Ovary (tissue), 9 donors: Measurements from ENCODE around the gene MKLN1. TPM values are rescaled to one million over a fixed set of nuclear protein-coding genes. Genes with fewer than 3 reads are reported as not detected.

Experiments
- DNase-seq, 5 donors: peaks; one replicate each; pipeline ENCODE4 v3.0.0-alpha.2; 2019 to 2020
- H3K27ac ChIP-seq, 2 donors: fragments of 200-600 bp; one replicate each; pipeline versions ENCODE4 v1.5.1 to v1.8.0; 2019 to 2022
- H3K27me3 ChIP-seq: fragments of 200-600 bp; one replicate; pipeline ENCODE4 v1.8.0; 2022
- H3K36me3 ChIP-seq: fragments of 200-600 bp; sonication (generic); one replicate; pipeline ENCODE4 v1.5.1; 2019
- H3K4me1 ChIP-seq: one replicate; pipeline ENCODE4 v1.8.1; 2013; ENCODE audit warnings: mild to moderate bottlenecking, moderate library complexity; ENCODE audit not compliant: insufficient read depth
- H3K4me3 ChIP-seq: fragments of 200-600 bp; sonication (generic); one replicate; pipeline ENCODE4 v1.5.1; 2017
- H3K9me3 ChIP-seq, 2 donors: fragments of 200-600 bp in 1 of 2; sonication (generic) in 1 of 2; one replicate each; pipeline versions ENCODE4 v1.5.1 to v1.8.1; 2013 to 2019; ENCODE audit warnings: mild to moderate bottlenecking in 1 of 2, moderate library complexity in 1 of 2
- CTCF ChIP-seq, 3 donors: fragments of 450-650 bp in 2 of 3; fragments of 200-600 bp in 1 of 3; IDR thresholded peaks; one replicate each; pipeline versions ENCODE4 v1.5.1 to v1.8.0; 2016 to 2022; ENCODE audit warnings: antibody characterized with exemption in 3 of 3, mild to moderate bottlenecking in 1 of 3
- EP300 ChIP-seq: sonication (generic); formaldehyde crosslinking; IDR thresholded peaks from one replicate; pipeline ENCODE4 v1.6.1; 2017; ENCODE audit warnings: antibody characterized with exemption
- POLR2A ChIP-seq: fragments of 450-650 bp; IDR thresholded peaks from one replicate; pipeline ENCODE4 v1.6.1; 2017; ENCODE audit warnings: antibody characterized with exemption, mild to moderate bottlenecking, moderate library complexity
- WGBS, 3 donors: extraction: QIAGEN DNeasy Blood & Tissue Kit in 1 of 3; methylation state at CpG; one replicate each; pipeline versions ENCODE4 v1.1.5 to v1.1.7; 2013 to 2017; 5-methylcytosine and 5-hydroxymethylcytosine counted together
- intact Hi-C, 4 donors: fragments of 100-400 bp; cut with DNase I; formaldehyde crosslinking; loops; one replicate each; pipeline versions ENCODE4 v1.11.0 to v1.15.1; 2022 to 2023
- polyA plus RNA-seq, 2 donors: library from polyadenylated mRNA; stranded (reverse); fragments of 200-250 nt in 1 of 2; fragments of 350-450 nt in 1 of 2; fragmentation: Illumina TruSeq in 1 of 2; extraction: RNeasy Lipid Tissue Mini Kit (QIAGEN cat#74804) in 1 of 2; gene quantifications; one replicate each; pipeline ENCODE4 v1.2.3, GENCODE V29; 2013 to 2014
- total RNA-seq, 7 donors: library from RNA; depleted of rRNA in 2 of 7; stranded (reverse); fragments of >200 nt in 2 of 7; fragmentation: NEBNext Ultra II Directional in 3 of 7; extraction: Animal tissue kit (Norgen Biotek cat#: 25700) in 3 of 7; gene quantifications; one replicate each; pipeline versions ENCODE4 v1.1.0 to v1.2.4, GENCODE V29; 2016 to 2023
- donor health status: DM: no; HTN: no; CAD: no; lungs with moderate emphysema.
- donor health status: DM: no; HTN: no; CAD: no.
- donor health status: Bipolar disorder and iron deficiency.
- donor health status: DM: yes; HTN: yes; CAD: no.
- donor health status: DM: no; HTN: no; CAD: no.
- donor health status: DM: yes; HTN: yes; CAD: no.

The MKLN1 gene
- total and polyA plus RNA-seq, 9 donors = 12.7 to 87.1 (median 53.8) TPM

GRCh38 chr7:131495669-131496498, 168.2 kb downstream of the MKLN1 start:
- Histone ChIP-seq H3K27ac (no peak overlapping the region), H3K27me3 (no peaks in the 10 kb centered on the region), H3K4me3 (no peak overlapping the region), H3K36me3 (no peaks in the 10 kb centered on the region), H3K9me3 (no peaks in the 10 kb centered on the region), H3K4me1 (no peaks in the 10 kb centered on the region)
- DNase-seq = no peak
- intact Hi-C loops = no loop called here
- WGBS, 3 donors = 78 to 95% (median 94%) methylated on average over 7 of the region's 7 CpGs
- TF ChIP-seq EP300 = no peak
- TF ChIP-seq POLR2A = no peak
- no peak for TF ChIP-seq CTCF (IDR thresholded peaks at IDR 0.05)

- Histone ChIP-seq H3K9me3 (no peaks in the 10 kb centered on the region), H3K4me1 (no peaks in the 10 kb centered on the region), H3K36me3 (no peaks in the 10 kb centered on the region), H3K27ac (no peak overlapping the region), H3K27me3 (no peaks in the 10 kb centered on the region), H3K4me3 (no peak overlapping the region)
- 59 to 64% (median 61%) methylated on average over 7 of the region's 7 CpGs for WGBS, 3 donors
- intact Hi-C loops = no loop called here
- DNase-seq = peak in 1 of 5 donors; percentile 35
- TF ChIP-seq EP300 (no peak), POLR2A (no peak), CTCF (IDR thresholded peaks at IDR 0.05) (no peak)
Observed at GRCh38 chr7:131497454-131497853, 169.8 kb downstream of the MKLN1 start.

GRCh38 chr7:131498237-131498885, 170.7 kb downstream of the MKLN1 start:
- 85 to 86% (median 86%) methylated on average over 4 of the region's 4 CpGs for WGBS, 3 donors
- intact Hi-C loops = no loop called here
- Histone ChIP-seq H3K27me3 (no peaks in the 10 kb centered on the region), H3K27ac (no peak overlapping the region), H3K9me3 (no peaks in the 10 kb centered on the region), H3K4me3 (no peak overlapping the region), H3K36me3 (no peaks in the 10 kb centered on the region), H3K4me1 (peaks cover 8% of the 10 kb centered on the region)
- DNase-seq = no peak
- TF ChIP-seq EP300 = no peak
- no peak for TF ChIP-seq POLR2A
- no peak for TF ChIP-seq CTCF (IDR thresholded peaks at IDR 0.05)

GRCh38 chr7:131499801-131500200, 172.1 kb downstream of the MKLN1 start:
- Histone ChIP-seq H3K27ac (no peak overlapping the region), H3K4me1 (peaks cover 11% of the 10 kb centered on the region), H3K4me3 (no peak overlapping the region), H3K27me3 (no peaks in the 10 kb centered on the region), H3K9me3 (no peaks in the 10 kb centered on the region), H3K36me3 (no peaks in the 10 kb centered on the region)
- TF ChIP-seq POLR2A (no peak), EP300 (no peak), CTCF (IDR thresholded peaks at IDR 0.05) (no peak)
- 91 to 94% (median 93%) methylated on average over 6 of the region's 6 CpGs for WGBS, 3 donors
- intact Hi-C loops = loop anchor here in 1 of 4 donors (10.0 kb wide), 1 partner anchor 425 kb away; no protein-coding TSS in a partner anchor
- no peak for DNase-seq
